Measurements from ENCODE around the gene GAS7. TPM values are rescaled to one million over a fixed set of nuclear protein-coding genes. Genes with fewer than 3 reads are reported as not detected.

GAS7 gene
- total and polyA plus RNA-seq, 8 donors, result 4.1 to 185 (median 30.5) TPM

GRCh38 chr17:9934331-9934730 is 264.1 kb downstream of the GAS7 start:
- Histone ChIP-seq H3K27ac (no peak overlapping the region), H3K9me3 (peaks cover 0 to 14% (median 5%) of the 10 kb centered on the region in 4 donors), H3K36me3 (peaks cover 0 to 29% (median 8%) of the 10 kb centered on the region in 4 donors), H3K4me1 (peaks cover 0 to 12% (median 7%) of the 10 kb centered on the region in 4 donors), H3K27me3 (peaks cover 0 to 17% (median 0%) of the 10 kb centered on the region in 3 donors), H3K4me3 (no peak overlapping the region)
- no peak for DNase-seq
- 70 to 84% (median 83%) methylated on average over 7 of the region's 7 CpGs for WGBS, 5 donors
- TF ChIP-seq POLR2AphosphoS5 (IDR thresholded peaks at IDR 0.05) (no peak), CTCF (IDR thresholded peaks at IDR 0.05) (no peak), POLR2A (IDR thresholded peaks at IDR 0.05) (no peak), EP300 (IDR thresholded peaks at IDR 0.05) (no peak)
- intact Hi-C loops (cut with DNase I; ENCODE audit: low total_unique reads), result no loop called here

- TF ChIP-seq POLR2AphosphoS5 (IDR thresholded peaks at IDR 0.05) (no peak), EP300 (IDR thresholded peaks at IDR 0.05) (no peak), POLR2A (IDR thresholded peaks at IDR 0.05) (no peak), CTCF (IDR thresholded peaks at IDR 0.05) (no peak)
- Histone ChIP-seq H3K4me3 (no peak overlapping the region), H3K36me3 (peaks cover 0 to 18% (median 3%) of the 10 kb centered on the region in 4 donors), H3K27me3 (peaks cover 0 to 17% (median 0%) of the 10 kb centered on the region in 3 donors), H3K27ac (no peak overlapping the region), H3K9me3 (peaks cover 0 to 1% (median 0%) of the 10 kb centered on the region in 4 donors), H3K4me1 (peaks cover 0 to 15% (median 7%) of the 10 kb centered on the region in 4 donors)
- 62 to 80% (median 67%) methylated on average over 2 of the region's 2 CpGs for WGBS, 5 donors
- intact Hi-C loops (cut with DNase I; ENCODE audit: low total_unique reads), result no loop called here
- no peak for DNase-seq
These were observed 265.9 kb downstream of the GAS7 start for GRCh38 chr17:9932491-9932890.

GRCh38 chr17:9931144-9931741 is 267.2 kb downstream of the GAS7 start:
- peaks cover 0 to 4% (median 0%) of the 10 kb centered on the region in 4 donors for H3K4me1 ChIP-seq
- H3K36me3 ChIP-seq, result peaks cover 0 to 23% (median 4%) of the 10 kb centered on the region in 4 donors
- intact Hi-C loops (cut with DNase I; ENCODE audit: low total_unique reads), result no loop called here
- DNase-seq, result peak in 1 of 2 donors; percentile 37
- no peak overlapping the region for H3K27ac ChIP-seq
- peaks cover 0 to 17% (median 0%) of the 10 kb centered on the region in 3 donors for H3K27me3 ChIP-seq
- TF ChIP-seq POLR2A (IDR thresholded peaks at IDR 0.05) (no peak), CTCF (IDR thresholded peaks at IDR 0.05) (no peak), POLR2AphosphoS5 (IDR thresholded peaks at IDR 0.05) (no peak), EP300 (IDR thresholded peaks at IDR 0.05) (no peak)
- WGBS, 5 donors, result 67 to 76% (median 70%) methylated on average over 12 of the region's 12 CpGs
- H3K4me3 ChIP-seq, result no peak overlapping the region
- no peaks in the 10 kb centered on the region for H3K9me3 ChIP-seq

GRCh38 chr17:9929871-9930270 is 268.5 kb downstream of the GAS7 start:
- WGBS, 5 donors, result 67 to 85% (median 83%) methylated on average over 8 of the region's 8 CpGs
- Histone ChIP-seq H3K27ac (no peak overlapping the region), H3K36me3 (peaks cover 0 to 28% (median 4%) of the 10 kb centered on the region in 4 donors), H3K4me3 (no peak overlapping the region), H3K9me3 (no peaks in the 10 kb centered on the region), H3K4me1 (peaks cover 0 to 4% (median under 1%) of the 10 kb centered on the region in 4 donors), H3K27me3 (peaks cover 0 to 17% (median 0%) of the 10 kb centered on the region in 3 donors)
- no peak for DNase-seq
- intact Hi-C loops (cut with DNase I; ENCODE audit: low total_unique reads), result no loop called here
- no peak for TF ChIP-seq CTCF (IDR thresholded peaks at IDR 0.05)
- TF ChIP-seq POLR2A (IDR thresholded peaks at IDR 0.05), result no peak

Measured in stomach (tissue), 9 donors.